ENCODE measurements around the gene FBH1.

GRCh38 chr10:5888351-5888750 lies 1.7 kb upstream of the FBH1 start:
- TF ChIP-seq REST (IDR thresholded peaks at IDR 0.05) (no peak), CTCF (IDR thresholded peaks at IDR 0.05; ENCODE audit: low read depth, low read length, missing input control) (no peak), FOXA2 (IDR thresholded peaks at IDR 0.05) (no peak), TAF1 (conservative IDR thresholded peaks at IDR 0.05) (no peak), RXRA (IDR thresholded peaks at IDR 0.05) (no peak), YY1 (IDR thresholded peaks at IDR 0.05) (no peak), EGR1 (IDR thresholded peaks at IDR 0.05; ENCODE audit: low read depth in 2 of 2) (no peak), MAX (IDR thresholded peaks at IDR 0.05) (no peak), ZBTB33 (IDR thresholded peaks at IDR 0.05) (no peak), JUND (IDR thresholded peaks at IDR 0.05) (no peak), RAD21 (IDR thresholded peaks at IDR 0.05) (no peak)
